ENCODE measurements around the gene GOLGA7B.

The GOLGA7B gene

DNA sequence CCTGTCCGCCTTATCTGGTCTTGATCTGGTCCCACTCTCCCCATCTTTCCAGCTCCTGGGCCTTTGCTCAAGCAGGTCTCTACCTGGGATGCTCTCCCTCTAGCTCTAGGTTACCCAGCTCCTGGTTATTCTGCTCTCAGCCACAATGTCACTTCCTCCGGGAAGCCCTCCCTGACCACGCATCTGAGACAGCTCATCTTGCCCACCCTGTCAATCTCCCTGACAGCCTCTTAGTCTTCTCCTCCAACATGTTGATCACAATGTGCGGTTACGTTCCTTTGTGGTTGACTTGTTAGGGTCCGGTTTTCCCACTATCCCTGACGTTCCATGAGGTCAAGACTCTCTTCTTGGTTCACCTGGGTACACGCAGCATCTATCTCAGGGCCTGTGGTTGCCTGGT, 55.6 kb downstream of the GOLGA7B start:
- Histone ChIP-seq H3K9ac (ENCODE audit: low read depth, low read length) (no peak overlapping the region), H3K36me3 (ENCODE audit: insufficient read depth, low read length) (no peaks in the 10 kb centered on the region), H3K4me1 (ENCODE audit: insufficient read depth, low read length) (0 out of 2 replicates have a peak, but pooled peaks cover 4% of the 10 kb centered on the region), H3K9me3 (ENCODE audit: control insufficient read depth, insufficient read depth, low read length) (no peaks in the 10 kb centered on the region)

GRCh38 chr10:97907211-97907610, 57.6 kb downstream of the GOLGA7B start:
- H3K4me1 ChIP-seq (ENCODE audit: insufficient read depth, low read length) = 0 out of 2 replicates have a peak, but pooled peaks cover 4% of the 10 kb centered on the region

DNA sequence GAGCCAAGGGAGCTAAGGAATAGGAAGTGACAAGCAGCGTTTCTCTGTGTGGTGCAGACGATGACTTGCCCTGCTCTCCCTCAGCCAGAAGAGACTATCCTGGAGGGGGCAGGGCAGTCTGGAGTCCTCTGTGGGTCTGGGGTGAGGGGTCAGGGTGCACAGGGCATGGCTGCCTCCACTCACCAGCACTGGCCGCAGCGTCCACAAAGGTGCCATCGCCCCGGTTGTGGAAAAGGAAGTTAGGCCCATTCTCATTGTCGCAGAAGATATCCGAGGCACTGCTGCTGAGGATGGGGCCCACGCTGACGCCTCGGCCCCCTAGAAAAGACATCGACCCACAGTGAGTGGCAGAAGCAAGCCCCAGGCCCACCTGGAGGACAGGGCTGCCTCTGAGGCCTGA, 58.2 kb downstream of the GOLGA7B start:
- H3K9me3 ChIP-seq (ENCODE audit: control insufficient read depth, insufficient read depth, low read length) = no peaks in the 10 kb centered on the region
- H3K4me1 ChIP-seq (ENCODE audit: insufficient read depth, low read length) = 0 out of 2 replicates have a peak, but pooled peaks cover 4% of the 10 kb centered on the region
- no peaks in the 10 kb centered on the region for H3K36me3 ChIP-seq (ENCODE audit: insufficient read depth, low read length)
- no peak overlapping the region for H3K9ac ChIP-seq (ENCODE audit: low read depth, low read length)

More at GRCh38 chr10:97907211-97907610, 57.6 kb downstream of the GOLGA7B start:
- Histone ChIP-seq H3K9me3 (ENCODE audit: control insufficient read depth, insufficient read depth, low read length) (no peaks in the 10 kb centered on the region), H3K36me3 (ENCODE audit: insufficient read depth, low read length) (no peaks in the 10 kb centered on the region), H3K9ac (ENCODE audit: low read depth, low read length) (no peak overlapping the region)

DNA sequence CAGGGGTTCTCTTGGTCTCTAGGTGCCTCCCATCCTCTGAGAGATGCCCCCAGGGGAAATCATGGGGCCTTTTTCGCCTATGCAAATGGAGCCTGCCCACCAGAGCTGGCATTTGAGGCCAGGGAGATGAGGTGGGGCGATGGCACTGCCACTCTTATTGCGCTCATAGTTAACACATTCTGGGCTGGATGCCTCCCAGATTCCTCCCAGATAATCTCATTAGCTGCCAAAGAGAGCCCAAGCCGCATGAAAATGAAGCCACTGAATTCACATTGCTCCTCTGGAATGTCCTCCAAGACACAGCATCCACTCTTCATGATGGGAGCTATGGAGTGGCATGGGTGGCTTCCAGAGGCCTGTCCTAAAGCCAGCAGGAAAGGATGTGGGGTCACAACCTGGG, 61.0 kb downstream of the GOLGA7B start:
- no peaks in the 10 kb centered on the region for H3K9me3 ChIP-seq (ENCODE audit: control insufficient read depth, insufficient read depth, low read length)
- no peaks in the 10 kb centered on the region for H3K4me1 ChIP-seq (ENCODE audit: insufficient read depth, low read length)
- H3K9ac ChIP-seq (ENCODE audit: low read depth, low read length) = no peak overlapping the region
- no peaks in the 10 kb centered on the region for H3K36me3 ChIP-seq (ENCODE audit: insufficient read depth, low read length)

DNA sequence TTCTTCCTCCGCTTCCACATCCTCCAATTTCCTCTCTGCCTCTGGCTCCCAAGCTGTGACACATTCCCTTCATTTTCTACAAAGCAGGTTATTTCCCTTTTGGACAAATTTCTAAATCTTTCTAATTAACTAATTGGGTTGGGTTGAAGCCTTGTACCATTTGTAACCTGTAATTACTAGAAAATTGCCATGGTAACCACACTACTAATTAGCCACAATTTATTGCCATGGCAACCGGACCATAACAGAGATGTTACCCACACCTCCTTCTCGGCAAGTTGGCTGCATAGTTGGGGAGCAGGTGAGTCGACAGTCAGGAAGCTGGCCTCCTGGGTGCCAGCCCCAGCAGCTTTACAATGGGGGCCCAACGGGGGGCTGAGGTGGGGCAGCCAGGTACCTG, 61.6 kb downstream of the GOLGA7B start:
- Histone ChIP-seq H3K9me3 (ENCODE audit: control insufficient read depth, insufficient read depth, low read length) (no peaks in the 10 kb centered on the region), H3K4me1 (ENCODE audit: insufficient read depth, low read length) (no peaks in the 10 kb centered on the region), H3K9ac (ENCODE audit: low read depth, low read length) (no peak overlapping the region), H3K36me3 (ENCODE audit: insufficient read depth, low read length) (no peaks in the 10 kb centered on the region)

DNA sequence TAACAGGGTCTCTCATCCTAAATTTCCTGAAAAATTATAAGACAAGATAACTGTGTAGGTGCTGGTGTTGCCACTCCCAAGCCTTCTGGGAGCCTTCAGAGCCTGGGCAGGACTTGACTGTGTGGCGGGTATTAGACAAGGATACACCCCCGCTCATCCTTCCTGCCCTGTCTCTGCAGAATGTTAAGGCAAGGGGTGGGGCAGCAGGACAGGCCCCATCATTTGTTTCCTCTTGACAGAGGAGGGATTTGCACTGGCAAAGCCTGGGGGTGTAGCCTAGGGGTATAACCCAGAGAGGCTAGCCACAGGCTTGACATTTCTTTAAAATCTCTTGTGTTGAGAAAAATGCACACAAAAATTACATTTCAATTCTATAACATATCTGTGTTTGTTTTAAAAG, 63.5 kb downstream of the GOLGA7B start:
- Histone ChIP-seq H3K9me3 (ENCODE audit: control insufficient read depth, insufficient read depth, low read length) (no peaks in the 10 kb centered on the region), H3K36me3 (ENCODE audit: insufficient read depth, low read length) (no peaks in the 10 kb centered on the region), H3K4me1 (ENCODE audit: insufficient read depth, low read length) (no peaks in the 10 kb centered on the region), H3K9ac (ENCODE audit: low read depth, low read length) (no peak overlapping the region)

GRCh38 chr10:97913614-97914013, 64.0 kb downstream of the GOLGA7B start:
- no peaks in the 10 kb centered on the region for H3K4me1 ChIP-seq (ENCODE audit: insufficient read depth, low read length)
- no peak overlapping the region for H3K9ac ChIP-seq (ENCODE audit: low read depth, low read length)
- H3K9me3 ChIP-seq (ENCODE audit: control insufficient read depth, insufficient read depth, low read length) = no peaks in the 10 kb centered on the region
- H3K36me3 ChIP-seq (ENCODE audit: insufficient read depth, low read length) = no peaks in the 10 kb centered on the region

DNA sequence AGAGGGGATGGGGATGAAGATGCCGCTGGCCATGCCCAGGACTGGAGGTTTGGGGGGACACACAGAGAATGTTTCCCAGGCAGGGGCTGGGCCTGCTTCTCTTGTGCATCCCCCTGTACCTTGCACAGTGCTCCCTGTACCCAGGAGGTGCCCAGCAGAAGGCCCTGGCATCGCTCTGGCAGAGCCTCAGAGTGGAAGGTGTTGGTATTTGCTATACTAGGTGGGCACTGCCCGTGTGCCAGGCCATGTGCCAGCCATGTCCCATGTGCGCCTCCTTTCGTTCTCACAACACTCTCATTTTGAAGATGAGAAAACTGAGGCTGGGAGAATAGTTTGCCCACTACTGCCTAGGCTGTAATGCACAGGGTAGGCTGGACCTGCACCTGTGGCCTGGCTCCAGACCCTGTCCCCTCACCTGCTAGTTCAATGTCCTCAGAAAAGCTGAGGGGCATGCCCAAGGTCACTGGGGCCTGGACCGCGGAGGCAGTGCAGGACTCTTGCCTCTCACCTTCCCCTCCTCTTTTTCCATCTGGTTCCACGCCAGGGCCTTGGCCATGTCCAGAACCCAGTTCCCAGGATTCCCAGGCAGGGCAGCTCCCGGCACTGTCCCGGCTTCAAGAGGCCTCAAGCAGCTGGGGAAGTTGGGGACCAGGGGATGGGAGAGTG, 64.7 kb downstream of the GOLGA7B start:
- Histone ChIP-seq H3K9ac (ENCODE audit: low read depth, low read length) (no peak overlapping the region), H3K4me1 (ENCODE audit: insufficient read depth, low read length) (no peaks in the 10 kb centered on the region), H3K9me3 (ENCODE audit: control insufficient read depth, insufficient read depth, low read length) (no peaks in the 10 kb centered on the region), H3K36me3 (ENCODE audit: insufficient read depth, low read length) (no peaks in the 10 kb centered on the region)

GRCh38 chr10:97914837-97915211, 65.2 kb downstream of the GOLGA7B start:
- Histone ChIP-seq H3K9ac (ENCODE audit: low read depth, low read length) (no peak overlapping the region), H3K9me3 (ENCODE audit: control insufficient read depth, insufficient read depth, low read length) (no peaks in the 10 kb centered on the region), H3K36me3 (ENCODE audit: insufficient read depth, low read length) (no peaks in the 10 kb centered on the region), H3K4me1 (ENCODE audit: insufficient read depth, low read length) (no peaks in the 10 kb centered on the region)

GRCh38 chr10:97915346-97916131, 65.9 kb downstream of the GOLGA7B start:
- no peaks in the 10 kb centered on the region for H3K36me3 ChIP-seq (ENCODE audit: insufficient read depth, low read length)
- no peaks in the 10 kb centered on the region for H3K4me1 ChIP-seq (ENCODE audit: insufficient read depth, low read length)
- no peak overlapping the region for H3K9ac ChIP-seq (ENCODE audit: low read depth, low read length)
- no peaks in the 10 kb centered on the region for H3K9me3 ChIP-seq (ENCODE audit: control insufficient read depth, insufficient read depth, low read length)

DNA sequence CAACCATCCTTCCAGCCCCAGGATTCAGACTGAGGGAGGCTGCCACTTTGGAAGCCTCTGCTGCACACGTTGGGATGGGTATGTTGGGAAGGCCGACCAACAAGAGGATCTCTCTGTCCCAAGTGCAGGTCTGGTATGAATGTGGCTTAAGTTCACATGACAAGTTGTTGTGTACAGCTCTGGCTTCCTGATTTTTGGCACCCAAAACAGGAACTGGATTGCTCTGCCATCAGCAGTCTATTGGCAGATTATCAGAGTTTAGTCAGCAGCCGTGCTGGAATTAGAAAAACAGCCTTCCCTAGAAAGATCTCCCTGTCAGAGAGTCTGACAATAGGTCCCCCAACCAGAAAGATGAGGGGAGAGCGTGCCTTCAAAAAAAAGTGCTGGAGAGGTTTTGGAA, 66.9 kb downstream of the GOLGA7B start:
- Histone ChIP-seq H3K36me3 (ENCODE audit: insufficient read depth, low read length) (no peaks in the 10 kb centered on the region), H3K4me1 (ENCODE audit: insufficient read depth, low read length) (no peaks in the 10 kb centered on the region), H3K9me3 (ENCODE audit: control insufficient read depth, insufficient read depth, low read length) (no peaks in the 10 kb centered on the region), H3K9ac (ENCODE audit: low read depth, low read length) (no peak overlapping the region)

GRCh38 chr10:97919012-97919411, 69.4 kb downstream of the GOLGA7B start:
- no peak overlapping the region for H3K9ac ChIP-seq (ENCODE audit: low read depth, low read length)
- no peaks in the 10 kb centered on the region for H3K4me1 ChIP-seq (ENCODE audit: insufficient read depth, low read length)
- no peaks in the 10 kb centered on the region for H3K9me3 ChIP-seq (ENCODE audit: control insufficient read depth, insufficient read depth, low read length)
- no peaks in the 10 kb centered on the region for H3K36me3 ChIP-seq (ENCODE audit: insufficient read depth, low read length)

GRCh38 chr10:97920865-97921264, 71.2 kb downstream of the GOLGA7B start:
- Histone ChIP-seq H3K9me3 (ENCODE audit: control insufficient read depth, insufficient read depth, low read length) (no peaks in the 10 kb centered on the region), H3K36me3 (ENCODE audit: insufficient read depth, low read length) (no peaks in the 10 kb centered on the region), H3K9ac (ENCODE audit: low read depth, low read length) (no peak overlapping the region), H3K4me1 (ENCODE audit: insufficient read depth, low read length) (no peaks in the 10 kb centered on the region)

All from ES-I3 (cell line).